GM12878 (cell line): ENCODE data around the gene ACCS. TPM values are rescaled to one million over a fixed set of nuclear protein-coding genes. Genes with fewer than 3 reads are reported as not detected.

ENCODE experiments used
- BRCA1 ChIP-seq: IDR thresholded peaks from 2 replicates; pipeline ENCODE4 v1.6.1; 2011; ENCODE audit warnings: low read depth, low read length, improper control_type of control experiment
- CBFB ChIP-seq: IDR thresholded peaks from 2 replicates; pipeline ENCODE4 v1.6.1; 2016; ENCODE audit warnings: antibody characterized with exemption, low read depth
- CEBPB ChIP-seq, 2 experiments: fragments of 150-350 bp in 1 of 2; IDR thresholded peaks; 2 replicates each; pipeline ENCODE4 v1.6.1; 2012 to 2014; ENCODE audit warnings: low read depth in 2 of 2, low read length in 2 of 2, borderline replicate concordance in 1 of 2, inconsistent platforms in 1 of 2
- CREB1 ChIP-seq: IDR thresholded peaks from 2 replicates; pipeline ENCODE4 v1.6.1; 2012; ENCODE audit warnings: low read depth, mild to moderate bottlenecking, inconsistent platforms
- CREM ChIP-seq: IDR thresholded peaks from 2 replicates; pipeline ENCODE4 v1.6.1; 2014; ENCODE audit warnings: antibody characterized with exemption, low read depth
- E2F8 ChIP-seq: fragments of 450-650 bp; IDR thresholded peaks from 2 replicates; pipeline ENCODE4 v1.6.1; 2018; ENCODE audit warnings: mild to moderate bottlenecking, low read depth, moderate library complexity; ENCODE audit not compliant: partially characterized antibody
- E4F1 ChIP-seq: fragments of 450-650 bp; IDR thresholded peaks from 2 replicates; pipeline ENCODE4 v1.6.1; 2018; ENCODE audit warnings: borderline replicate concordance, mild to moderate bottlenecking; ENCODE audit not compliant: partially characterized antibody
- EGR1 ChIP-seq, 2 experiments: IDR thresholded peaks; 1 replicate in 1 of 2; 2 replicates in 1 of 2; pipeline ENCODE4 v1.6.1; 2011 to 2012; ENCODE audit warnings: low read depth in 2 of 2, low read length in 2 of 2, borderline replicate concordance in 1 of 2, mild to moderate bottlenecking in 1 of 2, moderate library complexity in 1 of 2
- GABPA ChIP-seq: IDR thresholded peaks from 2 replicates; pipeline ENCODE4 v1.6.1; 2014; ENCODE audit warnings: antibody characterized with exemption, low read depth, mild to moderate bottlenecking, inconsistent platforms
- HCFC1 ChIP-seq: fragments of 150-350 bp; IDR thresholded peaks from 2 replicates; pipeline ENCODE4 v1.6.1; 2014; ENCODE audit warnings: low read length
- HDAC2 ChIP-seq: fragments of 200-600 bp; sonication (generic); IDR thresholded peaks from 2 replicates; pipeline ENCODE4 v1.6.1; 2017
- KAT2A ChIP-seq: conservative IDR thresholded peaks from 2 replicates; pipeline ENCODE4 v1.6.1; 2011; ENCODE audit warnings: low read depth, low read length; ENCODE audit not compliant: control insufficient read depth
- MLLT1 ChIP-seq: fragments of 450-650 bp; IDR thresholded peaks from 2 replicates; pipeline ENCODE4 v1.6.1; 2016; ENCODE audit warnings: mild to moderate bottlenecking
- NFYA ChIP-seq: IDR thresholded peaks from 2 replicates; pipeline ENCODE4 v1.6.1; 2011; ENCODE audit warnings: low read depth, mild to moderate bottlenecking, low read length, improper control_type of control experiment, borderline replicate concordance
- NRF1 ChIP-seq: conservative IDR thresholded peaks from 2 replicates; pipeline ENCODE4 v1.6.1; 2011; ENCODE audit warnings: mild to moderate bottlenecking, low read depth, low read length, improper control_type of control experiment
- PKNOX1 ChIP-seq: fragments of 450-650 bp; IDR thresholded peaks from 2 replicates; pipeline ENCODE4 v1.6.1; 2016; ENCODE audit warnings: mild to moderate bottlenecking
- RELA ChIP-seq: fragments of 450-650 bp; IDR thresholded peaks from 2 replicates; pipeline ENCODE4 v1.8.0; 2014; ENCODE audit warnings: borderline replicate concordance; ENCODE audit not compliant: partially characterized antibody
- SMC3 ChIP-seq: IDR thresholded peaks from 2 replicates; pipeline ENCODE4 v1.6.1; 2011; ENCODE audit warnings: low read length, improper control_type of control experiment, borderline replicate concordance
- STAT1 ChIP-seq: fragments of 450-650 bp; conservative IDR thresholded peaks from 2 replicates; pipeline ENCODE4 v1.6.1; 2014; ENCODE audit warnings: antibody characterized with exemption, mild to moderate bottlenecking
- STAT3 ChIP-seq: IDR thresholded peaks from 2 replicates; pipeline ENCODE4 v1.6.1; 2011; ENCODE audit warnings: low read depth, low read length, improper control_type of control experiment
- TCF3 ChIP-seq: IDR thresholded peaks from 2 replicates; pipeline ENCODE4 v1.6.1; 2012; ENCODE audit warnings: low read depth, mild to moderate bottlenecking, low read length, borderline replicate concordance; ENCODE audit not compliant: insufficient read depth
- YBX1 ChIP-seq: fragments of 450-650 bp; IDR thresholded peaks from 2 replicates; pipeline ENCODE4 v1.6.1; 2016; ENCODE audit warnings: antibody characterized with exemption
- polyA plus RNA-seq, 11 experiments: library from polyadenylated mRNA; depleted of rRNA in 4 of 11; unstranded in 6 of 11; stranded (reverse) in 5 of 11; fragments of >200 nt; fragmentation: Nextera tagmentation in 4 of 11; fragmentation: Illumina TruSeq in 1 of 11; extraction: Ambion mirVana in 4 of 11; extraction: Trizol in 1 of 11; gene quantifications; 1 replicate in 1 of 11; 2 replicates in 10 of 11; pipeline versions ENCODE4 v1.2.1 to v1.2.3, GENCODE V29; 2011 to 2016; ENCODE audit warnings: inconsistent platforms in 2 of 11, missing spikeins in 2 of 11, low read depth in 1 of 11
- total RNA-seq, 4 experiments: library from RNA; depleted of rRNA in 3 of 4; stranded (reverse); fragments of >200 nt in 3 of 4; fragmentation: Illumina TruSeq in 1 of 4; extraction: Trizol in 1 of 4; gene quantifications; 2 replicates each; pipeline versions ENCODE4 v1.2.1 to v1.2.3, GENCODE V29; 2013 to 2021

The ACCS gene
- total and polyA plus RNA-seq, 10 of the 15 experiments (the other 5 are each of a cell fraction or from before 2014, with no cell fraction given): 4.8 to 35.9 (median 17.0) TPM

- TF ChIP-seq E2F8 (no peak), BRCA1 (peak; percentile 80), CREB1 (peak; percentile 82), TCF3 (no peak), NFYA (no peak), GABPA (no peak), HCFC1 (no peak; the same call in 1 of the 2 replicates), HDAC2 (no peak), CEBPB (IDR thresholded peaks at IDR 0.05; ENCODE audit: borderline replicate concordance in 1 of 2, low read depth in 2 of 2, low read length in 2 of 2) (no peak), CBFB (peak; percentile 78), E4F1 (peak; percentile 85), NRF1 (no peak), MLLT1 (peak; percentile 76; the same call in 1 of the 2 replicates), STAT1 (peak; percentile 83; the same call in 1 of the 2 replicates), KAT2A (no peak), EGR1 (IDR thresholded peaks at IDR 0.05; ENCODE audit: borderline replicate concordance in 1 of 2, low read depth in 2 of 2, low read length in 2 of 2) (peak in 1 of 2 experiments; percentile 80; a peak in 2 of 3 replicates), CREM (peak; percentile 53; the same call in 1 of the 2 replicates), RELA (peak; percentile 57), SMC3 (no peak), PKNOX1 (peak; percentile 87), STAT3 (no peak), YBX1 (no peak)
Measured at GRCh38 chr11:44065841-44066731, at the start of gene ACCS (continued).
